IMR-90 (cell line): ENCODE data around the gene NACC2. TPM values are rescaled to one million over a fixed set of nuclear protein-coding genes. Genes with fewer than 3 reads are reported as not detected.
A peak's percentile ranks its signal among the peaks of the same experiment; 100 is the strongest.

Source experiments
- ATAC-seq: fragments of 200-7000 bp; cut with Tn5 transposase; 2 replicates; pipeline ENCODE4 v1.9.1; 2020; ENCODE audit warnings: low read depth, mild to moderate bottlenecking, moderate library complexity
- BruUV-seq: library from RNA; stranded (reverse); fragments of 400-500 nt; replicated peaks from 2 replicates; lab custom pipeline; 2021; lab: Mats Ljungman, UMichigan
- CTCF ChIA-PET: fragments of 300-600 bp; formaldehyde crosslinking; extraction: SDS; loops from one replicate; lab custom pipeline; 2021; ENCODE audit warnings: antibody characterized with exemption; lab: Yijun Ruan, JAX
- POLR2A ChIA-PET: fragments of 300-600 bp; sonication (Branson Sonifier 250); formaldehyde crosslinking; loops from one replicate; lab custom pipeline; 2022; ENCODE audit warnings: antibody characterized with exemption; ENCODE audit not compliant: unreplicated experiment; lab: Charles Lee
- DNase-seq: peaks from one replicate; pipeline ENCODE4 v3.0.0; 2013
- H2AFZ ChIP-seq: replicated peaks from 2 replicates; pipeline ENCODE3; 2013; ENCODE audit warnings: low read length, mild to moderate bottlenecking; ENCODE audit not compliant: poor library complexity
- H2AK5ac ChIP-seq: 2 replicates; pipeline ENCODE4 v1.6.1; 2013; ENCODE audit warnings: low read depth, low read length, inconsistent platforms
- H2AK9ac ChIP-seq: replicated peaks from 2 replicates; pipeline ENCODE3; 2013; ENCODE audit warnings: mild to moderate bottlenecking, low read depth, low read length, moderate library complexity; ENCODE audit not compliant: poor library complexity
- H2BK120ac ChIP-seq: 2 replicates; pipeline ENCODE4 v1.6.1; 2013; ENCODE audit warnings: low read depth, low read length, inconsistent platforms
- H2BK15ac ChIP-seq: 3 replicates; pipeline ENCODE4 v1.6.1; 2013; ENCODE audit warnings: low read depth, low read length, inconsistent platforms
- H2BK20ac ChIP-seq: 2 replicates; pipeline ENCODE4 v1.6.1; 2013; ENCODE audit warnings: low read depth, mild to moderate bottlenecking, inconsistent platforms, low read length, moderate library complexity
- H2BK5ac ChIP-seq: 2 replicates; pipeline ENCODE4 v1.6.1; 2013; ENCODE audit warnings: mild to moderate bottlenecking, low read depth, low read length, inconsistent platforms; ENCODE audit not compliant: poor library complexity, severe bottlenecking
- H3K14ac ChIP-seq: replicated peaks from 2 replicates; pipeline ENCODE4 v1.6.1; 2013; ENCODE audit warnings: low read depth, low read length, inconsistent platforms
- H3K18ac ChIP-seq: 2 replicates; pipeline ENCODE4 v1.6.1; 2013; ENCODE audit warnings: low read depth, low read length, control low read depth
- H3K23ac ChIP-seq: 2 replicates; pipeline ENCODE4 v1.6.1; 2013; ENCODE audit warnings: low read depth, low read length, inconsistent platforms
- H3K27ac ChIP-seq: 2 replicates; pipeline ENCODE4 v1.5.1; 2013; ENCODE audit warnings: mild to moderate bottlenecking, control low read depth, low read length; ENCODE audit not compliant: insufficient read depth
- H3K27me3 ChIP-seq: 2 replicates; pipeline ENCODE4 v1.6.1; 2013; ENCODE audit warnings: low read length; ENCODE audit not compliant: control insufficient read depth, insufficient read depth
- H3K36me3 ChIP-seq: 2 replicates; pipeline ENCODE4 v1.6.1; 2013; ENCODE audit warnings: low read length, mixed read lengths; ENCODE audit not compliant: control insufficient read depth, insufficient read depth
- H3K4ac ChIP-seq: 2 replicates; pipeline ENCODE4 v1.6.1; 2013; ENCODE audit warnings: low read depth, low read length, inconsistent platforms
- H3K4me1 ChIP-seq: 2 replicates; pipeline ENCODE4 v1.6.1; 2013; ENCODE audit warnings: low read length, mixed read lengths; ENCODE audit not compliant: control insufficient read depth, insufficient read depth
- H3K4me2 ChIP-seq: 2 replicates; pipeline ENCODE4 v1.6.1; 2013; ENCODE audit warnings: low read depth, mild to moderate bottlenecking, control low read depth, low read length, moderate library complexity
- H3K4me3 ChIP-seq: 2 replicates; pipeline ENCODE4 v1.5.1; 2013; ENCODE audit warnings: low read depth, mild to moderate bottlenecking, control low read depth, low read length, moderate library complexity; ENCODE audit not compliant: insufficient read depth
- H3K56ac ChIP-seq: 2 replicates; pipeline ENCODE4 v1.6.1; 2013; ENCODE audit warnings: low read length, inconsistent platforms; ENCODE audit not compliant: insufficient read depth; ENCODE audit errors: extremely low read depth
- H3K79me1 ChIP-seq, 2 experiments: 2 replicates each; pipeline ENCODE4 v1.6.1; 2013; ENCODE audit warnings: low read length in 2 of 2, inconsistent platforms in 1 of 2, low read depth in 1 of 2
- H3K9ac ChIP-seq: 2 replicates; pipeline ENCODE4 v1.6.1; 2013; ENCODE audit warnings: low read depth, low read length, control low read depth
- H3K9me1 ChIP-seq: 2 replicates; pipeline ENCODE4 v1.6.1; 2013; ENCODE audit warnings: low read length, inconsistent platforms; ENCODE audit not compliant: insufficient read depth
- H3K9me3 ChIP-seq: 2 replicates; pipeline ENCODE4 v1.6.1; 2013; ENCODE audit warnings: low read length; ENCODE audit not compliant: control insufficient read depth, insufficient read depth
- H4K20me1 ChIP-seq: 2 replicates; pipeline ENCODE4 v1.6.1; 2013; ENCODE audit warnings: low read length, inconsistent platforms; ENCODE audit not compliant: insufficient read depth
- H4K5ac ChIP-seq: 2 replicates; pipeline ENCODE4 v1.6.1; 2013; ENCODE audit warnings: mild to moderate bottlenecking, low read depth, low read length, control low read depth
- H4K8ac ChIP-seq, 2 experiments: 2 replicates each; pipeline ENCODE4 v1.6.1; 2013; ENCODE audit warnings: low read depth in 2 of 2, low read length in 2 of 2, control low read depth in 1 of 2, inconsistent platforms in 1 of 2
- H4K91ac ChIP-seq: 2 replicates; pipeline ENCODE4 v1.6.1; 2013; ENCODE audit warnings: low read depth, low read length, inconsistent platforms; ENCODE audit not compliant: insufficient read depth
- BHLHE40 ChIP-seq: fragments of 150-350 bp; IDR thresholded peaks from 2 replicates; pipeline ENCODE4 v1.6.1; 2016; ENCODE audit warnings: mild to moderate bottlenecking, low read depth, low read length
- CEBPB ChIP-seq: IDR thresholded peaks from 2 replicates; pipeline ENCODE4 v1.6.1; 2012; ENCODE audit warnings: low read depth, low read length, improper control_type of control experiment
- CHD1 ChIP-seq: IDR thresholded peaks from 2 replicates; pipeline ENCODE4 v1.6.1; 2012; ENCODE audit warnings: low read depth, low read length, improper control_type of control experiment
- FOS ChIP-seq: fragments of 150-350 bp; IDR thresholded peaks from 2 replicates; pipeline ENCODE4 v1.6.1; 2016; ENCODE audit warnings: low read depth, low read length
- MAFK ChIP-seq: IDR thresholded peaks from 2 replicates; pipeline ENCODE4 v1.6.1; 2012; ENCODE audit warnings: low read depth, low read length, improper control_type of control experiment
- MAZ ChIP-seq: IDR thresholded peaks from 2 replicates; pipeline ENCODE4 v1.6.1; 2012; ENCODE audit warnings: low read depth, mild to moderate bottlenecking, low read length, improper control_type of control experiment, moderate library complexity, borderline replicate concordance
- MXI1 ChIP-seq: IDR thresholded peaks from 2 replicates; pipeline ENCODE4 v1.6.1; 2012; ENCODE audit warnings: low read depth, mild to moderate bottlenecking, low read length, moderate library complexity, borderline replicate concordance
- NFE2L2 ChIP-seq: fragments of 150-350 bp; IDR thresholded peaks from 2 replicates; pipeline ENCODE4 v1.6.1; 2016; ENCODE audit warnings: low read depth, mild to moderate bottlenecking, low read length
- POLR2A ChIP-seq: IDR thresholded peaks from 2 replicates; pipeline ENCODE4 v1.6.1; 2012; ENCODE audit warnings: mild to moderate bottlenecking, low read depth, low read length
- RAD21 ChIP-seq: IDR thresholded peaks from 2 replicates; pipeline ENCODE4 v1.6.1; 2012; ENCODE audit warnings: low read length, improper control_type of control experiment
- RCOR1 ChIP-seq: IDR thresholded peaks from 2 replicates; pipeline ENCODE4 v1.6.1; 2012; ENCODE audit warnings: mild to moderate bottlenecking, low read length, improper control_type of control experiment; ENCODE audit not compliant: insufficient replicate concordance
- RFX5 ChIP-seq: IDR thresholded peaks from 2 replicates; pipeline ENCODE4 v1.8.0; 2012; ENCODE audit warnings: low read depth, mild to moderate bottlenecking, low read length, moderate library complexity
- SMC3 ChIP-seq: fragments of 150-350 bp; IDR thresholded peaks from 2 replicates; pipeline ENCODE4 v1.6.1; 2016; ENCODE audit warnings: low read depth, mild to moderate bottlenecking, antibody characterized with exemption, low read length, moderate library complexity
- WGBS, 2 experiments: methylation state at CpG; one replicate each; pipeline versions ENCODE4 v1.1.5 to v1.1.7; 2013; ENCODE audit warnings: missing lambda C conversion rate in 2 of 2; ENCODE audit not compliant: insufficient read length in 1 of 2; ENCODE audit errors: extremely low coverage in 2 of 2; 5-methylcytosine and 5-hydroxymethylcytosine counted together
- dilution Hi-C: fragments of 300-500 bp; cut with HindIII; formaldehyde crosslinking; loops from one replicate; pipeline ENCODE4 v1.14.3; 2018; ENCODE audit warnings: low sequenced_read_pairs; ENCODE audit not compliant: unreplicated experiment
- in situ Hi-C: fragments of 300-500 bp; cut with MboI; formaldehyde crosslinking; loops from 3 replicates; pipeline ENCODE4 v1.14.3; 2019; ENCODE audit warnings: low sequenced_read_pairs, inconsistent platforms, mixed read lengths
- intact Hi-C: fragments of 100-400 bp; cut with micrococcal nuclease; formaldehyde crosslinking; loops from 2 replicates; pipeline ENCODE4 v1.10.0; 2022
- polyA plus RNA-seq, 3 experiments: library from polyadenylated mRNA; depleted of rRNA; stranded (reverse); fragments of >200 nt; gene quantifications; 2 replicates each; pipeline ENCODE4 v1.2.3, GENCODE V29; 2012; ENCODE audit warnings: low replicate concordance in 1 of 3
- total RNA-seq: library from RNA; depleted of rRNA; stranded (reverse); fragments of >200 nt; gene quantifications from 2 replicates; pipeline ENCODE4 v1.2.3, GENCODE V29; 2012
- TF ChIP-seq, protein P1 (sequence below): conservative IDR thresholded peaks from 2 replicates; pipeline ENCODE4 v1.5.1; 2012; ENCODE audit warnings: mild to moderate bottlenecking, low read depth, low read length, improper control_type of control experiment
- TF ChIP-seq, protein P2 (sequence below): fragments of 150-350 bp; IDR thresholded peaks from 2 replicates; pipeline ENCODE4 v1.6.1; 2016; ENCODE audit warnings: low read depth, mild to moderate bottlenecking, low read length, moderate library complexity, borderline replicate concordance

Gene NACC2
- total and polyA plus RNA-seq, 2 of the 4 experiments (the other 2 are of a cell fraction), result 7.9 to 19.0 TPM

GRCh38 chr9:135961811-135962695 lies 133.0 kb downstream of the NACC2 start:
- H3K4ac ChIP-seq, result no peak overlapping the region
- no peaks in the 10 kb centered on the region for H3K36me3 ChIP-seq
- no peaks in the 10 kb centered on the region; the same call in 1 of the 2 replicates for H3K9me1 ChIP-seq
- H3K27ac ChIP-seq, result no peak overlapping the region
- dilution Hi-C loops, result no loop called here
- no peaks in the 10 kb centered on the region for H3K9me3 ChIP-seq
- TF ChIP-seq, protein P1, sequence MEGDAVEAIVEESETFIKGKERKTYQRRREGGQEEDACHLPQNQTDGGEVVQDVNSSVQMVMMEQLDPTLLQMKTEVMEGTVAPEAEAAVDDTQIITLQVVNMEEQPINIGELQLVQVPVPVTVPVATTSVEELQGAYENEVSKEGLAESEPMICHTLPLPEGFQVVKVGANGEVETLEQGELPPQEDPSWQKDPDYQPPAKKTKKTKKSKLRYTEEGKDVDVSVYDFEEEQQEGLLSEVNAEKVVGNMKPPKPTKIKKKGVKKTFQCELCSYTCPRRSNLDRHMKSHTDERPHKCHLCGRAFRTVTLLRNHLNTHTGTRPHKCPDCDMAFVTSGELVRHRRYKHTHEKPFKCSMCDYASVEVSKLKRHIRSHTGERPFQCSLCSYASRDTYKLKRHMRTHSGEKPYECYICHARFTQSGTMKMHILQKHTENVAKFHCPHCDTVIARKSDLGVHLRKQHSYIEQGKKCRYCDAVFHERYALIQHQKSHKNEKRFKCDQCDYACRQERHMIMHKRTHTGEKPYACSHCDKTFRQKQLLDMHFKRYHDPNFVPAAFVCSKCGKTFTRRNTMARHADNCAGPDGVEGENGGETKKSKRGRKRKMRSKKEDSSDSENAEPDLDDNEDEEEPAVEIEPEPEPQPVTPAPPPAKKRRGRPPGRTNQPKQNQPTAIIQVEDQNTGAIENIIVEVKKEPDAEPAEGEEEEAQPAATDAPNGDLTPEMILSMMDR, result no peak
- TF ChIP-seq, protein P2, sequence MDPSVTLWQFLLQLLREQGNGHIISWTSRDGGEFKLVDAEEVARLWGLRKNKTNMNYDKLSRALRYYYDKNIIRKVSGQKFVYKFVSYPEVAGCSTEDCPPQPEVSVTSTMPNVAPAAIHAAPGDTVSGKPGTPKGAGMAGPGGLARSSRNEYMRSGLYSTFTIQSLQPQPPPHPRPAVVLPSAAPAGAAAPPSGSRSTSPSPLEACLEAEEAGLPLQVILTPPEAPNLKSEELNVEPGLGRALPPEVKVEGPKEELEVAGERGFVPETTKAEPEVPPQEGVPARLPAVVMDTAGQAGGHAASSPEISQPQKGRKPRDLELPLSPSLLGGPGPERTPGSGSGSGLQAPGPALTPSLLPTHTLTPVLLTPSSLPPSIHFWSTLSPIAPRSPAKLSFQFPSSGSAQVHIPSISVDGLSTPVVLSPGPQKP, result no peak
- no peak for TF ChIP-seq RCOR1
- TF ChIP-seq CEBPB, result no peak
- TF ChIP-seq FOS, result no peak
- TF ChIP-seq MXI1, result no peak
- TF ChIP-seq MAZ, result no peak
- TF ChIP-seq POLR2A, result no peak
- TF ChIP-seq SMC3, result no peak
- TF ChIP-seq NFE2L2, result no peak
- no peak for TF ChIP-seq RFX5
- no peak for TF ChIP-seq RAD21
- no peak for TF ChIP-seq CHD1
- no peak for TF ChIP-seq MAFK
- TF ChIP-seq BHLHE40, result no peak
- no peak overlapping the region for H2BK15ac ChIP-seq
- H4K8ac ChIP-seq, result no peak overlapping the region
- H3K56ac ChIP-seq, result no peak overlapping the region
- peaks cover 21 to 34% of the 10 kb centered on the region in 2 experiments for H3K79me1 ChIP-seq
- H2BK5ac ChIP-seq, result no peak overlapping the region
- H3K27me3 ChIP-seq, result no peaks in the 10 kb centered on the region; the same call in 1 of the 2 replicates
- no peak overlapping the region for H3K4me3 ChIP-seq
- H2AFZ ChIP-seq, result peak overlapping the region; percentile 68
- in situ Hi-C loops, result loop anchor here (5.0 kb wide), 1 partner anchor 160 kb away; no protein-coding TSS in a partner anchor
- peaks cover 14% of the 10 kb centered on the region; the same call in 1 of the 2 replicates for H4K20me1 ChIP-seq
- no peak overlapping the region for H3K9ac ChIP-seq
- WGBS, 2 experiments, result 40% methylated on average over 9 of the region's 15 CpGs; no CpG with 5 or more reads in 1 of the 2 experiments
- H4K5ac ChIP-seq, result no peak overlapping the region
- ChIA-PET CTCF (interaction anchor here (0.6 to 1.3 kb wide), 4 partner anchors 30 to 160 kb away, joined by 3 to 4 read pairs (median 4); no protein-coding TSS in a partner anchor), POLR2A (no interaction called here)
- intact Hi-C loops, result loop anchor here (2.0 to 5.0 kb wide), 3 partner anchors 97 to 260 kb away; partner anchors contain the start of gene KCNT1
- H3K4me2 ChIP-seq, result no peak overlapping the region
- DNase-seq, result no peak
- no peak overlapping the region for H2BK20ac ChIP-seq
- BruUV-seq, result no TSS peak
- H2AK5ac ChIP-seq, result no peak overlapping the region
- no peaks in the 10 kb centered on the region; the same call in none of the 2 replicates for H3K4me1 ChIP-seq
- H3K18ac ChIP-seq, result no peak overlapping the region
- no peak overlapping the region for H4K91ac ChIP-seq
- no peak overlapping the region for H3K23ac ChIP-seq
- no peak overlapping the region for H2BK120ac ChIP-seq
- ATAC-seq, result no peak
- no peak overlapping the region for H2AK9ac ChIP-seq
- H3K14ac ChIP-seq, result no peak overlapping the region
